GM12878 (cell line): ENCODE results near the gene SPATA45. TPM values are rescaled to one million over a fixed set of nuclear protein-coding genes. Genes with fewer than 3 reads are reported as not detected.
A peak's percentile ranks its signal among the peaks of the same experiment; 100 is the strongest.

Source experiments
- ATAC-seq: fragments of 200-7000 bp; cut with Tn5 transposase; 3 replicates; pipeline ENCODE4 v1.9.1; 2020; ENCODE audit warnings: mild to moderate bottlenecking, moderate library complexity
- BruUV-seq: library from RNA; stranded (reverse); fragments of 400-500 nt; replicated peaks from 2 replicates; lab custom pipeline; 2021; lab: Mats Ljungman, UMichigan
- CTCF ChIA-PET: fragments of 300-600 bp; sonication (Branson Sonifier 250); formaldehyde crosslinking; extraction: SDS; loops from one replicate; lab custom pipeline; 2021; ENCODE audit warnings: inconsistent platforms; lab: Yijun Ruan, JAX
- POLR2A ChIA-PET: fragments of 350-600 bp; formaldehyde crosslinking; extraction: SDS; loops from one replicate; lab custom pipeline; 2021; ENCODE audit warnings: inconsistent platforms; lab: Charles Lee
- RAD21 ChIA-PET: fragments of 300-600 bp; sonication (Branson Sonifier 250); formaldehyde crosslinking; loops from one replicate; lab custom pipeline; 2023; ENCODE audit warnings: antibody characterized with exemption; ENCODE audit not compliant: unreplicated experiment; lab: Charles Lee
- SMC1A ChIA-PET: fragments of 300-600 bp; sonication (Branson Sonifier 250); formaldehyde crosslinking; loops from one replicate; lab custom pipeline; 2023; ENCODE audit not compliant: unreplicated experiment, uncharacterized antibody; lab: Charles Lee
- DNase-seq: peaks from one replicate; pipeline ENCODE4 v3.0.0-alpha.2; 2011; ENCODE audit warnings: low read depth, low spot score
- FAIRE-seq: peaks from 3 replicates; lab custom pipeline; 2011; peaks lifted over from hg19 to GRCh38; lab: Jason Lieb, UNC
- H2AFZ ChIP-seq: 2 replicates; pipeline ENCODE4 v1.6.0; 2011; ENCODE audit warnings: low read depth, low read length, control low read depth; ENCODE audit not compliant: control insufficient read depth
- H3K27ac ChIP-seq: 2 replicates; pipeline ENCODE4 v1.5.1; 2011; ENCODE audit warnings: control low read depth; ENCODE audit not compliant: control insufficient read depth, insufficient read depth
- H3K27me3 ChIP-seq, 2 experiments: replicated peaks in 1 of 2; 2 replicates each; pipeline versions ENCODE4 v1.6.0 to v1.6.1; 2011; ENCODE audit warnings: low read length in 1 of 2; ENCODE audit not compliant: control insufficient read depth in 2 of 2, insufficient read depth in 2 of 2
- H3K36me3 ChIP-seq, 2 experiments: 2 replicates each; pipeline ENCODE4 v1.5.1; 2011; ENCODE audit warnings: low read length in 1 of 2; ENCODE audit not compliant: control insufficient read depth in 2 of 2, insufficient read depth in 2 of 2
- H3K4me1 ChIP-seq: 2 replicates; pipeline ENCODE4 v1.6.1; 2011; ENCODE audit warnings: mild to moderate bottlenecking, low read length, moderate library complexity, mixed read lengths; ENCODE audit not compliant: control insufficient read depth, insufficient read depth
- H3K4me2 ChIP-seq: 2 replicates; pipeline ENCODE4 v1.6.0; 2011; ENCODE audit warnings: control low read depth; ENCODE audit not compliant: control insufficient read depth, insufficient read depth
- H3K4me3 ChIP-seq: fragments of 200-600 bp; sonication (generic); 2 replicates; pipeline ENCODE4 v1.5.1; 2016
- H3K79me2 ChIP-seq: 2 replicates; pipeline ENCODE4 v1.6.0; 2011; ENCODE audit warnings: low read length; ENCODE audit not compliant: control insufficient read depth, insufficient read depth
- H3K9ac ChIP-seq: 2 replicates; pipeline ENCODE4 v1.8.0; 2011; ENCODE audit warnings: low read length, control low read depth, mixed read lengths; ENCODE audit not compliant: control insufficient read depth, insufficient read depth
- H3K9me3 ChIP-seq: replicated peaks from 3 replicates; pipeline ENCODE4 v1.5.1; 2011; ENCODE audit warnings: mild to moderate bottlenecking, low read length; ENCODE audit not compliant: control insufficient read depth, insufficient read depth
- H4K20me1 ChIP-seq: 2 replicates; pipeline ENCODE4 v1.6.0; 2011; ENCODE audit not compliant: control insufficient read depth, insufficient read depth
- BACH1 ChIP-seq: fragments of 450-650 bp; IDR thresholded peaks from 2 replicates; pipeline ENCODE4 v1.6.1; 2017; ENCODE audit warnings: mild to moderate bottlenecking, borderline replicate concordance
- BHLHE40 ChIP-seq, 2 experiments: fragments of 450-650 bp in 1 of 2; IDR thresholded peaks; 2 replicates each; pipeline ENCODE4 v1.6.1; 2011 to 2017; ENCODE audit warnings: low read depth in 2 of 2, borderline replicate concordance in 1 of 2, improper control_type of control experiment in 1 of 2, low read length in 1 of 2, mild to moderate bottlenecking in 1 of 2
- BRCA1 ChIP-seq: IDR thresholded peaks from 2 replicates; pipeline ENCODE4 v1.6.1; 2011; ENCODE audit warnings: low read depth, low read length, improper control_type of control experiment
- CBX3 ChIP-seq: fragments of 200-600 bp; sonication (generic); IDR thresholded peaks from 2 replicates; pipeline ENCODE4 v1.6.1; 2016; ENCODE audit warnings: low read depth, borderline replicate concordance
- CHD1 ChIP-seq: IDR thresholded peaks from 2 replicates; pipeline ENCODE4 v1.6.1; 2012; ENCODE audit warnings: low read depth, low read length, improper control_type of control experiment
- CHD4 ChIP-seq: fragments of 200-600 bp; sonication (generic); IDR thresholded peaks from 2 replicates; pipeline ENCODE4 v1.6.1; 2016; ENCODE audit warnings: mild to moderate bottlenecking
- CREM ChIP-seq: IDR thresholded peaks from 2 replicates; pipeline ENCODE4 v1.6.1; 2014; ENCODE audit warnings: antibody characterized with exemption, low read depth
- GATAD2B ChIP-seq: fragments of 450-650 bp; conservative IDR thresholded peaks from 2 replicates; pipeline ENCODE4 v1.6.1; 2017; ENCODE audit warnings: low read depth, mild to moderate bottlenecking, moderate library complexity
- JUNB ChIP-seq: IDR thresholded peaks from 2 replicates; pipeline ENCODE4 v1.6.1; 2016; ENCODE audit warnings: antibody characterized with exemption, mild to moderate bottlenecking
- NR2C1 ChIP-seq: fragments of 450-650 bp; IDR thresholded peaks from 2 replicates; pipeline ENCODE4 v1.6.1; 2017; ENCODE audit warnings: antibody characterized with exemption, mild to moderate bottlenecking, moderate library complexity
- NRF1 ChIP-seq: conservative IDR thresholded peaks from 2 replicates; pipeline ENCODE4 v1.6.1; 2011; ENCODE audit warnings: mild to moderate bottlenecking, low read depth, low read length, improper control_type of control experiment
- PKNOX1 ChIP-seq: fragments of 450-650 bp; IDR thresholded peaks from 2 replicates; pipeline ENCODE4 v1.6.1; 2016; ENCODE audit warnings: mild to moderate bottlenecking
- RAD51 ChIP-seq: fragments of 450-650 bp; IDR thresholded peaks from 2 replicates; pipeline ENCODE4 v1.6.1; 2016; ENCODE audit warnings: moderate library complexity, mild to moderate bottlenecking, inconsistent platforms
- RBBP5 ChIP-seq: fragments of 200-600 bp; sonication (generic); conservative IDR thresholded peaks from 2 replicates; pipeline ENCODE4 v1.6.1; 2016
- SIN3A ChIP-seq: IDR thresholded peaks from 2 replicates; pipeline ENCODE4 v1.6.1; 2012; ENCODE audit warnings: low read depth, low read length, improper control_type of control experiment
- SKIL ChIP-seq: fragments of 450-650 bp; IDR thresholded peaks from 2 replicates; pipeline ENCODE4 v1.6.1; 2017; ENCODE audit warnings: mild to moderate bottlenecking, low read depth, inconsistent platforms; ENCODE audit not compliant: poor library complexity, severe bottlenecking
- ZBED1 ChIP-seq: IDR thresholded peaks from 2 replicates; pipeline ENCODE4 v1.6.1; 2016; ENCODE audit warnings: borderline replicate concordance
- ZBTB4 ChIP-seq: fragments of 450-650 bp; formaldehyde crosslinking; IDR thresholded peaks from 2 replicates; pipeline ENCODE4 v1.4.0; 2022; ENCODE audit warnings: mild to moderate bottlenecking, moderate library complexity
- WGBS: methylation state at CpG from one replicate; pipeline ENCODE4 v1.1.6; 2016; ENCODE audit warnings: low lambda C conversion rate; ENCODE audit not compliant: insufficient replicate concordance, insufficient coverage; ENCODE audit errors: missing lambda C conversion rate; 5-methylcytosine and 5-hydroxymethylcytosine counted together
- in situ Hi-C: fragments of 300-500 bp; cut with MboI; formaldehyde crosslinking; loops from 9 replicates; pipeline ENCODE4 v1.14.3; 2018; ENCODE audit warnings: mixed read lengths
- intact Hi-C: fragments of 100-400 bp; cut with micrococcal nuclease; formaldehyde crosslinking; loops from one replicate; pipeline ENCODE4 v1.14.2; 2022; ENCODE audit not compliant: unreplicated experiment
- polyA plus RNA-seq, 11 experiments: library from polyadenylated mRNA; depleted of rRNA in 4 of 11; unstranded in 6 of 11; stranded (reverse) in 5 of 11; fragments of >200 nt; fragmentation: Nextera tagmentation in 4 of 11; fragmentation: Illumina TruSeq in 1 of 11; extraction: Ambion mirVana in 4 of 11; extraction: Trizol in 1 of 11; gene quantifications; 1 replicate in 1 of 11; 2 replicates in 10 of 11; pipeline versions ENCODE4 v1.2.1 to v1.2.3, GENCODE V29; 2011 to 2016; ENCODE audit warnings: inconsistent platforms in 2 of 11, missing spikeins in 2 of 11, low read depth in 1 of 11
- total RNA-seq, 4 experiments: library from RNA; depleted of rRNA in 3 of 4; stranded (reverse); fragments of >200 nt in 3 of 4; fragmentation: Illumina TruSeq in 1 of 4; extraction: Trizol in 1 of 4; gene quantifications; 2 replicates each; pipeline versions ENCODE4 v1.2.1 to v1.2.3, GENCODE V29; 2013 to 2021

Gene SPATA45
- total and polyA plus RNA-seq, 10 of the 15 experiments (the other 5 are each of a cell fraction or from before 2014, with no cell fraction given) = 0.22 to 0.37 (median 0.31) TPM; not detected in 7

- Histone ChIP-seq H3K4me3 (no peak overlapping the region), H3K9ac (no peak overlapping the region), H3K79me2 (no peaks in the 10 kb centered on the region), H3K27me3 (no peaks in the 10 kb centered on the region), H3K4me2 (no peak overlapping the region), H3K4me1 (peaks cover 10% of the 10 kb centered on the region; the same call in 1 of the 2 replicates), H3K27ac (no peak overlapping the region), H3K9me3 (no peaks in the 10 kb centered on the region), H4K20me1 (no peaks in the 10 kb centered on the region), H2AFZ (no peak overlapping the region), H3K36me3 (peaks cover 0 to 2% of the 10 kb centered on the region in 2 experiments; a peak in 2 of 4 replicates)
- ChIA-PET RAD21 (interaction anchor here (0.7 to 3.9 kb wide), 20 partner anchors 10 to 324 kb away, joined by 3 to 45 read pairs (median 6); partner anchors contain the start of gene BATF3), SMC1A (interaction anchor here (0.8 to 6.3 kb wide), 31 partner anchors 10 to 324 kb away, joined by 3 to 80 read pairs (median 6); partner anchors contain the start of genes NSL1 and TATDN3), CTCF (interaction anchor here (0.8 to 7.4 kb wide), 22 partner anchors 9 to 324 kb away, joined by 3 to 103 read pairs (median 10); partner anchors contain the start of gene ATF3), POLR2A (interaction anchor here (0.5 to 2.5 kb wide), 3 partner anchors 79 to 379 kb away, joined by 3 to 6 read pairs (median 5); no protein-coding TSS in a partner anchor)
- TF ChIP-seq BRCA1 (no peak), CREM (no peak), NRF1 (no peak), CHD4 (no peak), GATAD2B (no peak), CBX3 (no peak), CHD1 (no peak), RAD51 (peak; percentile 29; the same call in 1 of the 2 replicates), SKIL (no peak), SIN3A (no peak), NR2C1 (no peak), BHLHE40 (IDR thresholded peaks at IDR 0.05; ENCODE audit: borderline replicate concordance in 1 of 2, low read depth in 2 of 2, low read length in 1 of 2) (peak in 1 of 2 experiments; percentile 19; a peak in 1 of 4 replicates), BACH1 (no peak), ZBED1 (no peak), ZBTB4 (no peak), PKNOX1 (no peak), JUNB (peak; percentile 63), RBBP5 (no peak)
- intact Hi-C loops (no loop called here), in situ Hi-C loops (no loop called here)
- DNase-seq = no peak
- peak; percentile 59 for FAIRE-seq
- no TSS peak for BruUV-seq
- peak; percentile 61 for ATAC-seq
- 86% methylated on average over 3 of the region's 3 CpGs for WGBS
Measured at GRCh38 chr1:212780759-212781158, 66.7 kb downstream of the SPATA45 start.
